Neural progenitor cell (in vitro differentiated cells): Measurements from ENCODE around the gene ITPR3.

Experiments used
- EZH2 ChIP-seq: fragments of 200-600 bp; sonication (generic); IDR thresholded peaks from 2 replicates; pipeline ENCODE4 v1.6.1; 2017; ENCODE audit warnings: antibody characterized with exemption, mild to moderate bottlenecking, moderate library complexity
- TF ChIP-seq, protein P1 (sequence below): fragments of 200-600 bp; sonication (generic); IDR thresholded peaks from 2 replicates; pipeline ENCODE4 v1.5.1; 2017; ENCODE audit warnings: antibody characterized with exemption, mild to moderate bottlenecking

- TF ChIP-seq, protein P1, sequence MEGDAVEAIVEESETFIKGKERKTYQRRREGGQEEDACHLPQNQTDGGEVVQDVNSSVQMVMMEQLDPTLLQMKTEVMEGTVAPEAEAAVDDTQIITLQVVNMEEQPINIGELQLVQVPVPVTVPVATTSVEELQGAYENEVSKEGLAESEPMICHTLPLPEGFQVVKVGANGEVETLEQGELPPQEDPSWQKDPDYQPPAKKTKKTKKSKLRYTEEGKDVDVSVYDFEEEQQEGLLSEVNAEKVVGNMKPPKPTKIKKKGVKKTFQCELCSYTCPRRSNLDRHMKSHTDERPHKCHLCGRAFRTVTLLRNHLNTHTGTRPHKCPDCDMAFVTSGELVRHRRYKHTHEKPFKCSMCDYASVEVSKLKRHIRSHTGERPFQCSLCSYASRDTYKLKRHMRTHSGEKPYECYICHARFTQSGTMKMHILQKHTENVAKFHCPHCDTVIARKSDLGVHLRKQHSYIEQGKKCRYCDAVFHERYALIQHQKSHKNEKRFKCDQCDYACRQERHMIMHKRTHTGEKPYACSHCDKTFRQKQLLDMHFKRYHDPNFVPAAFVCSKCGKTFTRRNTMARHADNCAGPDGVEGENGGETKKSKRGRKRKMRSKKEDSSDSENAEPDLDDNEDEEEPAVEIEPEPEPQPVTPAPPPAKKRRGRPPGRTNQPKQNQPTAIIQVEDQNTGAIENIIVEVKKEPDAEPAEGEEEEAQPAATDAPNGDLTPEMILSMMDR, result no peak
- TF ChIP-seq EZH2, result no peak
Observed at GRCh38 chr6:33613146-33613794, 7.9 kb upstream of the ITPR3 start.
